T-helper 1 cell (primary cell): ENCODE measurements around the gene BATF3.
"Not testable (repeated sequence)": the region's sequence is repeated elsewhere in the genome, so short reads cannot be mapped to it uniquely, and the experiment has no call there.

ENCODE experiments used
- DNase-seq, 5 donors: peaks; one replicate each; pipeline ENCODE4 v3.0.0-alpha.2; 2012 to 2020

Gene BATF3

GRCh38 chr1:212655668-212656440, 43.8 kb downstream of the BATF3 start:
- no peak for DNase-seq

DNA sequence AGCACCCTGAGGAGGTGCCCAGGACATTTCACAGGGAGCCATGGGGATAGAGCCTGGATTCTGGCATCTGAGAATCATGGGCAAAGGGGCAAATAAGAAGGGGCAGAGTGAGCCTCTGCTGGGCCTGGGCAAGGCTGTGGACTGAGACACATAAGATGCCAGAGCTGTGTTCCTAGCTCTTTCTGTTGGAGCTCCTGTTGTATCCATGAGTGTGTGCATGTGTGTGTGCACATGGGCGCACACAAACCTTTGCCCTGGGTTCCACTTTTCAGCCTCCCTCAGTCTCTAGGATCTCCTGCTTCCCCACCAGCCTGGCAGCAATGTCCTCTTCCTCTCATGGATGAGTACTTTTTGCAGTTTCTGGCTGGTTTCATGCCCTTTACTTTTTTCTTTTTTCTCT, 47.0 kb downstream of the BATF3 start:
- DNase-seq: no peak

- DNase-seq: no peak
These were observed 47.7 kb downstream of the BATF3 start for GRCh38 chr1:212651977-212652376.

DNA sequence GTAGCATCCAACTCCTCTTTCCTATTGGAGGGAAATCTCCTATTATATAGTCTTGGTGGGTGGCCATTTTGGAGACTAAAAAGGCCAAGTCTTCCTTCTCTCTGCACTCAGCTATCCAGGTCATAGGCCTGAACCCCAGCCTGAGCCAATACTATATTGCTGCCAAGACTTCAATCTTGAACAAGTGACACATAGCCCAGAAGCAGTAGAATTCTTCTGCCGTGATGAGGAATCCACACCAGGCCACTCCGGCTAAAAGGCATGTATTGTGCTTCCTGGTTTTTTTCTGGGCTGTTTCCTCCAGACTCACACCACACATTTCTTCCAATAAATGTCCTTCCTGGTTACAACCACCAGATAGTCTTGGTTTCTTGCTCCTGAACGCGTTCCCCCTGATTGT, 48.1 kb downstream of the BATF3 start:
- DNase-seq: no peak

DNA sequence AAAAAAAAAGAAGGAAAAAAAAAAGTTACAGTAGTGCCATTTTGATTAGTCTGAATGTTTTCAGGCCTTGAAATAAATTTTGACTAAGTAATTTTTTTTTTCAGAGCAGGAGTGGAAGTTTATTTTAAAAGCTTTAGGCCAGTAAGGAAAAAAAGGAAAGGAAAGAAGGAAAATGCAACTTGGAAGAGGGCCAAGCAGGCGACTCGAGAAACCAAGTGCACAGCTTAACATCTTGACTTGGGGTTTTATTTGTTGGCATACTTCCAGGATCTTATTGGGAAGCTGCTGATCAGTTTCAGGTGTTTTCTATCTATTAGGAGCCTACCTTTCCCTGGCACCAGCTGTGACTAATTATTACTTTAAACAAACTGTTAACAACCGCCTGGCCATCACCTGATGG, 49.4 kb downstream of the BATF3 start:
- DNase-seq: no peak

- no peak for DNase-seq
These were observed 50.6 kb downstream of the BATF3 start for GRCh38 chr1:212649020-212649419.

DNA sequence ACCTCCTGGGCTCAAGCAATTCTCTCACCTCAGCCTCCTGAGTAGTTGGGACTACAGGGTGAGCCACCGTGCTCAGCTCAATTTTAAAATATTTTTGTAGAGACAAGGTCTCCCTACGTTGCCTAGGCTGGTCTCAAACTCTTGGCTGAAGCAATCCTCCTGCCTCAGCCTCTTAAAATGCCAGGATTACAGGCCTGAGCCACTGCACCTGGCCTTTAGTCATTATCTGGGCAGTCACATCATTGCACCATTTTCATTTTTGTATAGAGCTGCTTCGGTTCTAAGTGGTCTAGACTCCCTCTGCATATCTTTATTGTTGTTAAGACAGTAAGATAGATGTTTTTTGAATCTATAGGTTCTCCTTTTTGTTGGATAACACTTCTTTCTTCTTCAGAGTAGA, 51.2 kb downstream of the BATF3 start:
- DNase-seq: no peak

- no peak for DNase-seq
These were observed 52.6 kb downstream of the BATF3 start for GRCh38 chr1:212647004-212647403.

DNA sequence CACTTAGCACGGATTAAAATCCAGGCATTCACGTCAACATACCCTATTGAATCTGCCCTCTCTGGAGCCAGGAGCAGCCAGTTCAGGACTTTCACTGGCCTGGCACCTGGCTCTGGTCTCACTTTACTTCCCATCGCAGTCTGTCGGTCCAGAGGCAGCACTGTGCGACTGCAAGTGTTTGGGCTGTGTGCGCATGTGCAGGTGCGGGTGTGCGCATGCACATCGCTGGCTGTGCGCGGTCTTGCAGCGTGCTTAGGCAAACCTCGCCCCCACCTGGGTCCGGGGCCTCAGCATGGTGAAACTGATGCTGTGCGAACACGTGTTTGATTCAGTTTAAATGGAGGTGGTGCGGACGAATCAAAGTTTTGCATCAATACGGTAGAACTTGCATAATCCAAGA, 53.1 kb downstream of the BATF3 start:
- no peak for DNase-seq

GRCh38 chr1:212645546-212646543, 53.8 kb downstream of the BATF3 start:
- DNase-seq: no peak

DNA sequence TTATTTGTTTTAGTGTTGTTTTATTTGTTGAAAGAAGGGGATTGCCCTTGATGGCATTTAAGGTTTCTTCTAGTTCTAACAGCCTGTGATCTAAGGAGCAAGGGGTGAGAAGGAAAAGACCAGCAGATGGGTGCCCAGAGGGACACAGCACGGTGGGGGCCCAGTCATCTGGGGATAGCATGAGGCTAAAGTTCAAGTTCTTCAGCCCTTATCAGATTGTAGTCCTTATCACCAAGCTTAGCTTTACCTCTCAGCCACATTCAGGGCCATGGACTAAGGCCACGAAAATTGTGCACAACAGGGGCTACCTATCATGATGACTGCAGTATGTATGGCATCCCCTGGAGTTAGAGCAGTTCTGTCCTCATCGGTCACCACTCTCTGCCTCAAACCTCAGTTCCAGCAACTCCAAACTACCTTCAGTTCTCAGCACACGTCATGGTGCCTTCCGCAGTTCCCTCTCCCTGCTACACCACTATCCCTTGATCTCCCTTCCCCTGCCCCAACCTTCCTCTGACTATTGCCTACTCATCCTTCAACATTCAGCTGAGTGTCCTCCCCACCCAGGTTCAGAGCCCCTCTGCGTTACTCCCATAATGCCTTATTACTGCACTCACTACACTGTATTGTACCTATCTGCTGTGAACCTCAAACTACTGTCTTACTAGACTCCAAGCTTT, 54.6 kb downstream of the BATF3 start:
- DNase-seq: no peak

DNA sequence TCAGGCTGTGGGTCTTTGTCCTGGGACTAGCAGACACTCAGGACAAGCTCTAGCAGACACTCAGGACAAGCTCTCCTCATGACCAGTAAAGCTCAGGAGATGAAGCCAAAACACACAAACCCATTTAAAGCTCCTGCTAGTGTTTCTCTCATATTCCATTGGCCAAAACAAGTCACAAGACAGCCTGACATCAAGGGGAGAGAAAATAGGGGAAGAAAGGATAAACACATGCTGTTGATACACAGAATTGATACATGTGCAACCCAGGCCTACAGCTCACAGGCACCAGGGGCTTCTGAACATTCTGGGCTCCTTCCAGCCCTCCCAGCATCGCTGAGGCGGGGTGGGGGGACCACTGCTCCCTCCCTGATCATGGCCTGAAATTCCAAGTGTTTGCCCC, 55.8 kb downstream of the BATF3 start:
- no peak for DNase-seq

DNA sequence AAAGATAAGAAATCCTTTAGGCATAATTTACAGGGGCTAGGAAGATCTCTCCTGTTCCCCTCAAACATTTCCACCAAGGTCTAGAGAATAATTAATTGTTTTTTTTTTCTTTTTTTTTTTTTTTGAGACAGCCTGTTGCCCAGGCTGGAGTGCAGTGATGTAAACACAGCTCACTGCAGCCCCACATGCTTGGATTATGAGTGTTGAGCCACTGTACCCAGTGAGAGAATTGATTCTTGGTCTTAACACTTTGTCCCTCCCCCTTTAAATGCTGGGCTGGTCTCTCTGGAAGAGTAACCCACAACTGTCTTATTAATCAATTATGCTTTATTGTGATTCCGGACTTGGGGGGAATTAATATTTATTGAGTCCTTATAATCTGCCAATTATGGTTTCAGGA, 57.7 kb downstream of the BATF3 start:
- DNase-seq: no peak

GRCh38 chr1:212640223-212640878, 59.3 kb downstream of the BATF3 start:
- no peak for DNase-seq

DNA sequence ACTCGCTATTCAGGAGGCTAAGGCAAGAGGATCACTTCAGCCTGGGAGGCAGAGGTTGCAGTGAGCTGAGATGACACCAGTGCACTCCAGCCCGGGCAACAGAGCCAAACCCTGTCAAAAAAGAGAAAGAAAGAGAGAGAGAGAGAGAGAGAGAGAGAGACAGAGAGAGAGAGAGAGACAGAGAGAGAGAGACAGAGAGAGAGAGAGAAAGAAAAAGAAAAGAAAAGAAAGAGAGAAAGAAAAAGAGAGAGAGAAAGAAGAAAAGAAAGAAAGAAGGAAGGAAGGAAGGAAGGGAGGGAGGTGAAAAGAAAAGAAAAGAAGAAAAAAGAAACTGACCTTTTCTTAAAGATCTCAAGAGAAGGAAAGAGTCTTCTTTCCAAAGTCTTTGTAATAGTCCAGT, 60.1 kb downstream of the BATF3 start:
- not testable (repeated sequence) for DNase-seq

GRCh38 chr1:212638492-212639151, 61.0 kb downstream of the BATF3 start:
- no peak for DNase-seq

GRCh38 chr1:212637902-212638301, 61.7 kb downstream of the BATF3 start:
- DNase-seq: no peak
